Islet precursor cell (in vitro differentiated cells): Measurements from ENCODE around the gene HAVCR1.
"Not testable (repeated sequence)": the region's sequence is repeated elsewhere in the genome, so short reads cannot be mapped to it uniquely, and the experiment has no call there.

Experiments used
- DNase-seq: peaks from one replicate; pipeline ENCODE4 v3.0.0-alpha.2; 2018

The HAVCR1 gene

GRCh38 chr5:157049605-157050004, 9.3 kb downstream of the HAVCR1 start:
- peak; percentile 72 for DNase-seq

GRCh38 chr5:157047898-157048297, 11.0 kb downstream of the HAVCR1 start:
- no peak for DNase-seq

GRCh38 chr5:157047016-157047415, 11.9 kb downstream of the HAVCR1 start:
- DNase-seq, result not testable (repeated sequence)

GRCh38 chr5:157046041-157046440, 12.9 kb downstream of the HAVCR1 start:
- DNase-seq, result peak; percentile 81

- DNase-seq, result no peak
Measured at GRCh38 chr5:157045601-157046000, 13.3 kb downstream of the HAVCR1 start.

- no peak for DNase-seq
Measured at GRCh38 chr5:157038568-157039187, 20.2 kb downstream of the HAVCR1 start.

- peak; percentile 81 for DNase-seq
Measured at GRCh38 chr5:157034106-157035072, 24.5 kb downstream of the HAVCR1 start.

- no peak for DNase-seq
Measured at GRCh38 chr5:157033071-157033583, 25.8 kb downstream of the HAVCR1 start.

GRCh38 chr5:157030692-157031091, 28.2 kb downstream of the HAVCR1 start:
- DNase-seq, result no peak

GRCh38 chr5:157029457-157029856, 29.5 kb downstream of the HAVCR1 start:
- no peak for DNase-seq

GRCh38 chr5:157027663-157028062, 31.3 kb downstream of the HAVCR1 start:
- DNase-seq, result not testable (repeated sequence)

GRCh38 chr5:157026789-157027424, 32.0 kb downstream of the HAVCR1 start:
- DNase-seq, result no peak

- DNase-seq, result no peak
Measured at GRCh38 chr5:157025093-157025698, 33.7 kb downstream of the HAVCR1 start.

- no peak for DNase-seq
Measured at GRCh38 chr5:157024208-157024959, 34.5 kb downstream of the HAVCR1 start.

GRCh38 chr5:157022024-157022423, 36.9 kb downstream of the HAVCR1 start:
- no peak for DNase-seq

- no peak for DNase-seq
Measured at GRCh38 chr5:157020511-157021222, 38.2 kb downstream of the HAVCR1 start.

GRCh38 chr5:157020002-157020401, 38.9 kb downstream of the HAVCR1 start:
- no peak for DNase-seq

GRCh38 chr5:157014143-157014542, 44.8 kb downstream of the HAVCR1 start:
- DNase-seq, result not testable (repeated sequence)

GRCh38 chr5:157006262-157006661, 52.7 kb downstream of the HAVCR1 start:
- no peak for DNase-seq

- DNase-seq, result no peak
Measured at GRCh38 chr5:157004893-157005551, 53.9 kb downstream of the HAVCR1 start.

- peak; percentile 56 for DNase-seq
Measured at GRCh38 chr5:156991714-156992113, 67.2 kb downstream of the HAVCR1 start.
